CD4-positive, alpha-beta T cell treated with Interleukin-1 beta for 1 hour (primary cell): Measurements from ENCODE around the gene CST8.
"Not testable (repeated sequence)": the region's sequence is repeated elsewhere in the genome, so short reads cannot be mapped to it uniquely, and the experiment has no call there.

ENCODE experiments used
- DNase-seq, 2 donors: peaks; one replicate each; pipeline ENCODE4 v3.0.0-alpha.2; 2020 to 2022

CST8 gene, protein sequence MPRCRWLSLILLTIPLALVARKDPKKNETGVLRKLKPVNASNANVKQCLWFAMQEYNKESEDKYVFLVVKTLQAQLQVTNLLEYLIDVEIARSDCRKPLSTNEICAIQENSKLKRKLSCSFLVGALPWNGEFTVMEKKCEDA

DNA sequence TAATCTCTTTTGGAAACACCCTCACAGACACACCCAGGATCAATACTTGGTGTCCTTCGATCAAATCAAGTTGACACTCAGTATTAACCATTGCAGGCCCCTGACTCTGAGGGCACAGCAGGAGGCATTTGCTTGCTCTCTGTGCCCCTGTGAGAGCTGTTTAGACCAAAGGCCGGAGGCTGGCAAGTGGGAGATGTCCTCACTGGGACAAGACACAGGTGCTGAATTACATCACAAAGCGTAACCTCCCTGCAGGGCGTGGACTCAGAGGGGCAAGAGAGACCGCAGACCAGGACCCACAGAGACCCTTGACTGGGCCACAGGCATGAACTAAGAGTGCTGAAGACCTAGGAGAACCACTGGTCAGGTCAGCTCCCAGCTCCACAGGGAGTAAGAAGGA lies at the start of gene CST8:
CST8 (plus strand) TSS at position 301 of the 400 bp plus-strand sequence. CDS start 551 bp downstream, outside the sequence.
- DNase-seq = no peak

DNA sequence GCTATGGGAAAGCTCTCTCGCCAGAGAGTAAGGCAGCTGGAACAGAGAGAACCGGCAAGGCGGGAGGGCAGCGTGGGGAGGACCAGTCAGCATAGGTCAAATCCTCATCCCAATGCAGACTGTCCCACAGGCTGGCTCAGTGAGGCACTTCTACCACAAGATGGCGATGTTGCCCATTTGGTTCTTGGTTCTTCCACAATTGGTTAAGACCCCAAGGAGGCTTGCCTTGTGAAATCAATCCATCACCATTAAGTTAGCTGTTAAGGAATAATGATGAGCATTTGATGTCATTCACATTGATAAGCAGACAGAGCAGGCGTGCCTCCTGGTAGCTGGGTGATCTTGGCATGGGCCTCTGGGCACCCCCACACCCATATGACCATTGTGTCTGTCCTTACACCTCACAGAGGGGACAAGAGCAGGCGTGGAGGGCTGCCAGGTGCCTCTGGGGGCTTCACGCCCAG lies 49.0 kb upstream of the CST8 start:
- DNase-seq = peak; percentile 60 to 71

GRCh38 chr20:23442436-23442835 lies 48.5 kb upstream of the CST8 start:
- no peak for DNase-seq

DNA sequence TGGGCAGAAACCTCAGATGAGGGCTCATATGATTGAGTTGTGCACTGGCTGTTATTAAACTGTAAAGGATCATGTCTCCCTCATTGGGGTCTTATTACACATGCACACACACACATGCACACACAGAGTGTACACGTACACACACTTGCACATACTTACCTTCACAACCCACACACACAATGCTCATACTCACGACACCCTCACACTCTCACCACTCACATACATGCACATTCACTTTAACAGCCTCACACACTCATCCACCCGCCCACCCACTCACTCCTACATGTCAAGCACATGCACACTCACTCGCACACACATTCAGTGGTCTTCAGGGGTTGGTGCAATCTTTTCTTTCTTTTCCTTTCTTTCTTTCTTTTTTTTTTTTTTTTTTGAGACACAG lies 46.1 kb upstream of the CST8 start:
- no peak for DNase-seq

GRCh38 chr20:23445596-23446217 lies 45.2 kb upstream of the CST8 start:
- no peak for DNase-seq

DNA sequence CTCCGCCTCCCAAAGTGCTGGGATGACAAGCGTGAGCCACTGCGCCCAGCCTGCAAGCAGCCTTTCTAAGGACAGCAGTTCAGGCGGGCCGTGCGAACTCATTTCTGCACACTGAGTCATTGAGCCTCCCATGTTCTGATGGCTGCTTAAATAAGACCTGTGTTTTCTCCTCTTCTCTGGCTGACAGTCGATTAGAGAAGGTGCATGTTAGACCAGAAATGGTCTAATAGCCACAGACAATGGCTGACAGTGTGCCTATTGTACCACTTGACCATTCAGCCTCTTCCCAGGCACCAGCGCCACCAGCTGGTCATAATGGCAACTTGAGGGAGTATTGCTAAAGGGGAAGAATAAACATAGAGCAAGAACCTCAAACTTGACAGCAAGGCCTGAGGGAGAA lies 44.4 kb upstream of the CST8 start:
- DNase-seq = no peak

- no peak for DNase-seq
Measured at GRCh38 chr20:23448167-23448566, 42.8 kb upstream of the CST8 start.

GRCh38 chr20:23449421-23449820 lies 41.5 kb upstream of the CST8 start:
- DNase-seq = no peak

DNA sequence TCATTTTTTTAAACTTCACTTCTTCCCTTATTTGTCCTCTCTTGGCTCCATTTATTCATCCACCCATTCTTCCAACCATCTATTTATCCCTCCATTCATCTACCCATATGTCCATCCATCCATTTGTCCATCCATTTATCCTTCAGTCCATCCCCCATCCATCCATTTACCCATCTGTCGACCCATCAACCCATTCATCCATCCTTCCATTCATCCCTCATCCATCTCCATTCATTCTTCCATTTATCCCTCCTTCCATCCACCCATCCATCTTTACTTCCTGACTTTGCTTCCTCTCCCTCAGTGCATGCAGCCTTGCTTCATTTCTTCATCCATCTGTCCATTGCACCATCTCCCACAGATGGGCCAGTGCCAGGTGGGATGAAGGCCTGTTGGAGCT lies 40.0 kb upstream of the CST8 start:
- no peak for DNase-seq

- DNase-seq = no peak
Measured at GRCh38 chr20:23451956-23452487, 38.9 kb upstream of the CST8 start.

- no peak for DNase-seq
Measured at GRCh38 chr20:23452776-23453175, 38.1 kb upstream of the CST8 start, which contains the start of gene CST11. Gene CST11 (minus strand): TSS chr20:23452876. CDS start chr20:23452811, 65 bp downstream.

DNA sequence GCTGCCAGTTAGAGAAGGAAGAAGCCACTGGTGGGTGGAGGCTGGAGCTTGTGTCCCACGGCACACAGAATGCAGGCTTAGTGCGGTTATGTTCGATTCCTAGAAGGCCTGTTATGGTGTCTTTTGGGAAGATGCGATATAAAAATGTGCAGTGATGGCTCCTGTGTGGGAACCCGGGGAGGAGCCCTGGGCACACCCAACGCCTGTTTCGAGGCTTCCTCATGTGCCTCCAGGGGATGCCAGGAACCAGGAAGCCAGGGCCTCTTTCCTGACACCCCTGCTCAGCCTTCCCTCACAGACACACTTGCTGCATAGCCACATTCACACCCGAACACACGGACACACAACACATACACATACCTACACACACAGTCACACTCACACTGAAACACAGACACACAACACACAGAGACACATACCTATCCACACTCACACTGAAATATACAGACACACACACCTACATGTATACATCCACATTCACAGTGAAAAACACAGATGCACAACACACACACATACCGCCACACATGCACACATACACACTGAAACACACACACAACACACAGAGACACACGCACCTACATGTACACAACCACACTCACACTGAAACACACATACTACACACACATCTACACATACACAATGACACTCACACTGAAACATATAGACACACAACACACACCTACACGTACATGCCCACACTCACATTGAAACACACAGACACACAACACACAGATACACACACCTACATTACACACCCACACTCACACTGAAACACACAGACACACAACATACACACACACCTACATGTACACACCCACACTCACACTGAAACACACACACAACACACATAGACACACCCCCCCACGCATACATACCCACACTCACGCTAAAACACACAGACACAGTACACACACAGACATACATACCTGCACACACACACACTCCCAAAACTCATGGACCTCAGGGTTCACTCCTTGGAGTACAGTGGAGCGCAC lies 37.1 kb upstream of the CST8 start:
- no peak for DNase-seq

DNA sequence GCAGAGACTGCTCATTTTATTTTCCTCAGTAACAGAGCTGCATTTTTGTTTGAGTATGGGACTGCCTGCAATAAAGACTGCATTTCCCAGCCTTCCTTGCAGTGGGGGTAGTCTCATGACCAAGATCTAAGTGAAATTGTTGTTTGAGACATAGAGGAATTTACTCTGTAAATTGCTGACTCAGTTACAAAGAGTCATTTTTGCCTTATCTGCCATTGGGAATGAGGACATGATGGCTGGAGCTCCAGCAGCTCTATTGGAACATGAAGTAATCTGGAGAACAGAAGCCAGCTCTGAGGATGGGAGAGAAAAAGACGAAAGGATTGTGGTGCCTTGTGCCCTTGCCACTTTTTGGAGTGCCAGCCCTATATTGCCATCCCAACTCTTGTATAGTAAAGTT lies 36.1 kb upstream of the CST8 start:
- no peak for DNase-seq

GRCh38 chr20:23455639-23456038 lies 35.3 kb upstream of the CST8 start:
- no peak for DNase-seq

- DNase-seq = peak; percentile 32 to 43
Measured at GRCh38 chr20:23456409-23456808, 34.5 kb upstream of the CST8 start.

GRCh38 chr20:23456873-23457272 lies 34.0 kb upstream of the CST8 start:
- DNase-seq = peak in 1 of 2 donors; percentile 22

- DNase-seq = no peak
Measured at GRCh38 chr20:23459461-23460150, 31.3 kb upstream of the CST8 start.

- DNase-seq = no peak
Measured at GRCh38 chr20:23461180-23461579, 29.7 kb upstream of the CST8 start.

GRCh38 chr20:23466961-23467360 lies 24.0 kb upstream of the CST8 start:
- not testable (repeated sequence) for DNase-seq

GRCh38 chr20:23472306-23472705 lies 18.6 kb upstream of the CST8 start:
- not testable (repeated sequence) for DNase-seq

DNA sequence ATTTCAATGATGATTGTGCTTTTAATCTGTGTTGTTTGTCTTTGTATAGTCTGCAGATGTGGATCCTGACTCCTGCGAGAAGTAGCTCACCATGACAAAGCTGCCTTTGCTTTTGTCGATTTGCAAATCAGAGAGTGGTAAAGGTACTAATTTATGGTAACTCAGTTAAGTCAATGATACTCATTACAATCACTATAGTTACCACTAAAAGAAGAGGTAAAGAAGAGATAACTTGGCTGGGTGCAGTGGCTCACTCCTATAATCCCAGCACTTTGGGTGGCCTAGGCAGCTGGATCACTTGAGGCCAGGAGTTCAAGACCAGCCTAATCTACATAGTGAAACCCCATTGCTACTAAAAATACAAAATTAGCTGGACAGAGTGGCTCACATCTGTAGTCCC lies 17.6 kb upstream of the CST8 start:
- not testable (repeated sequence) for DNase-seq

DNA sequence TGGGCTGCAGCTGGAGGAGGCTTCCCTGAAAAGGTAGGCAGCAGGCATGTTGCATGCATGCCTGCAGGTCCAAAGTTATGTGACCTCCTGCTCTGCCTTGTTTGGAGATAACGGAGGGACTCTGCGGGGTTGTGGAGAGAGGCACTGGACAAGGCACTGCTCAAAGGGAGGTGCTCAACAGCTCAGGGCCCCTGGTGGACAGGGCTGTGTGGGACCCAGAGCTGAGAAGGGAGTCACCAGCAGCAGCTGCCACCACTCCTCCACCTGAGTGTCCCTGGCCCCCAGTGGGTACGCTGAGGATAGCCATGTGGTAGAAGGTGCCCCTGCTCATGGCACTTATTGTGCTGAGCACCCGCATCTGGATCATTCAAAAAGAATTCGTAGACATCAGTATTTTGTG lies 15.5 kb upstream of the CST8 start:
- DNase-seq = no peak
